ENCODE data around the gene SMIM8.

Gene SMIM8

DNA sequence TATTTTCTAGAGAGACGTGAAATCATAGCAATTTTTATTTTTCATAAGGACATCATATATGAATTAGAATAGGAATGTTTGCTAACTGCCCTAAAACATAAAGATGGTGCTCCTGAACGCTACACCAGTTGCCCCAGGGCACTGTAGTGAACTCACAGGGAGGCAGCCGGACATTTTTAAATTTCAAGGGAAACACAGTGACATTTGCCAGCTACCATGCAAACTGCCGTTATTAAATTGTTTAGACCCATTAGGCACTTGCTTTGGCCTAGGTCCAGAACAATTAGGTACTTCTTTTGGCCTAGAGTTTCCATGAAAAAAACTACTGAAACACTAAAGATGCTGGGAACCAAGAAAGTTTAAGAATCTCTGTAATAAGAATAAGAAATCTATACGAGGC, 60.5 kb downstream of the SMIM8 start:
- no peak for DNase-seq (ENCODE audit: extremely low read depth in 1 of 2, low read depth in 1 of 2)

GRCh38 chr6:87384038-87384437, 61.6 kb downstream of the SMIM8 start:
- no peak for DNase-seq (ENCODE audit: extremely low read depth in 1 of 2, low read depth in 1 of 2)

DNA sequence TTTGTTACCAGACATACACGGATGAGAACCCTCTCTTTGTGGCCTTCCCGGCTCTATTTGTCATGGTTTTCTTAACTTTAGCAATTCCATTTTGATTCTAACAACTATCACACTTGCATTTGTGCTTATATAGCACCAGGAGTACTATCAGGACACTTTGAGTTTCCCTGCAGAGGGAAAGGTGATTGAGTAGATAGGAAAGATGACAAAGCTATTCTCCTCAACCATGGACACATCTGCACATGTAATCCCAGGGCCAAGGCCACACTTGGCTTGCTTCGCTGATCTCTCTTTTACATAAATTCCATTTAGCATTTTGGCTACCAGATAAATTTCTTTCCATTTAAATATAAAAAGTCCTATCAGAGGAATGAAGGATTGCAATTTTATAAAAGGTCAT, 62.1 kb downstream of the SMIM8 start:
- no peak for DNase-seq (ENCODE audit: extremely low read depth in 1 of 2, low read depth in 1 of 2)

DNA sequence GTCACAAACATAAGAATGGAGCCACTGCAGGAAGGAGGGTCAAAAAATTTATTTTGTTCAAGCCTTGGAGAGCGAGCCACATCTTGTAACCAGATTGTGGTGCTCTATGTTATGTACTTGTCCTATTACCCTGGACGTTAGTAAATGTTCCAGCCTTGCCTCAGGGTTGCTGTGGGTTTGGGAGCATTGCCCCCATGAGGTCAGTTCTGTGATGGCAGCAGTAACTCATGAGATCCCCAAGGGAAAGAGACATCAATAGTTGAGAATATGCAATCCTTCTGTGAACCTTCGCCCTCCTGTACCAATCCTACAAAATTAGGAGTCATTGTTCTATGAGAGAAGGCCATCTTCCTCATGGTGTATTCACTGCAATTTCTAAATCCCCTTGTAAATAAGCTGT, 68.9 kb downstream of the SMIM8 start:
- no peak for DNase-seq (ENCODE audit: extremely low read depth in 1 of 2, low read depth in 1 of 2)

All from activated CD8-positive, alpha-beta memory T cell treated with anti-CD3 and anti-CD28 coated beads for 1 hour (primary cell).